HL-60/S4 treated with phorbol 12-myristate 13-acetate at 8.2 ng/mL for 4 days and 3 days (cell line): ENCODE measurements around the gene ZZZ3.
"Not testable (repeated sequence)": the region's sequence is repeated elsewhere in the genome, so short reads cannot be mapped to it uniquely, and the experiment has no call there.

Source experiments
- in situ Hi-C: fragments of 300-500 bp; cut with MboI; formaldehyde crosslinking; loops from 2 replicates; pipeline ENCODE4 v1.15.0; 2022; ENCODE audit warnings: low sequenced_read_pairs

Gene ZZZ3

GRCh38 chr1:77682460-77683159 lies at the start of gene ZZZ3:
ZZZ3 (minus strand) TSS chr1:77682658; CDS start chr1:77633354, 49,304 bp downstream.
- in situ Hi-C loops, result no loop called here

GRCh38 chr1:77732090-77732489 lies 49.6 kb upstream of the ZZZ3 start:
- in situ Hi-C loops, result no loop called here

- in situ Hi-C loops, result no loop called here
Measured at GRCh38 chr1:77725706-77726105, 43.2 kb upstream of the ZZZ3 start.

GRCh38 chr1:77718181-77718580 lies 35.7 kb upstream of the ZZZ3 start:
- in situ Hi-C loops, result no loop called here

DNA sequence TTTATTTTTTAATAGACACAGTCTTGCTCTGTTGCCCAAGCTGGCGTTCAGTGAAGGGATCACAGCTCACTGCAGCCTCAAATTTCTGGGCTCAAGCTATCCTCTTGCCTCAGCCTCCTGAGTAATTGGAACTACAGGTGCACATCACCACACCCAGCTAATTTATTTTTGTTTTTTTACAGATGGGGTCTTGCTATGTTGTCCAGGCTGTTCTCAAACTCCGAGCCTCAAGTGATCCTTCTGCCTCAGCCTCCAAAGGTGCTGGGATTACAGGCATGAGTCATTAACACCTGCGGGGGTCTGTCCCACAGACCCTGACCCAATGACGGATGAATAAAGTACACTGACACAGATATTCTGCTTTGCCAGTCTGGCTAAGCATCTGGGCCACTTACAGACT lies 33.6 kb upstream of the ZZZ3 start:
- in situ Hi-C loops, result no loop called here

- in situ Hi-C loops, result no loop called here
Measured at GRCh38 chr1:77709727-77710126, 27.3 kb upstream of the ZZZ3 start.

- in situ Hi-C loops, result no loop called here
Measured at GRCh38 chr1:77706321-77706720, 23.9 kb upstream of the ZZZ3 start.

GRCh38 chr1:77704736-77705135 lies 22.3 kb upstream of the ZZZ3 start:
- in situ Hi-C loops, result no loop called here

- in situ Hi-C loops, result not testable (repeated sequence)
Measured at GRCh38 chr1:77699673-77700072, 17.2 kb upstream of the ZZZ3 start.

DNA sequence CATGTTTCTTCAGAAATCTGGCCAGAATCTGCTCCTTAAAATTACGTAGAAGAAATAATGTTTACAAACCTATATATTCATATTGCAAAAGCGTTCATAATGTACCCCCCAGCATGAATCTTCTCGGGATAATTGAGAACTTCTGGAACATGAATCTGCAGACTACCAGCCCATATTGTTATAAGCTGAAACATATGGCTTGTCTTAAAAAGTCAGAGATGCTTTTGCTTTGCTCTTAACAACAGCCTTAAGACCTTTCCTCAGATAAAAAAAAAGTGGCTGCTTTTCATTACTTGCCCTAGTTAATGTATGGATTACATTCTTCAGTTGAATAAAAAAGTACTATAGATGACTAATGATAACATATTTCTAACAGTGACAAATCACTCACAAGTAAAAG lies 15.0 kb upstream of the ZZZ3 start:
- in situ Hi-C loops, result no loop called here

- in situ Hi-C loops, result no loop called here
Measured at GRCh38 chr1:77688939-77689338, 6.5 kb upstream of the ZZZ3 start.

DNA sequence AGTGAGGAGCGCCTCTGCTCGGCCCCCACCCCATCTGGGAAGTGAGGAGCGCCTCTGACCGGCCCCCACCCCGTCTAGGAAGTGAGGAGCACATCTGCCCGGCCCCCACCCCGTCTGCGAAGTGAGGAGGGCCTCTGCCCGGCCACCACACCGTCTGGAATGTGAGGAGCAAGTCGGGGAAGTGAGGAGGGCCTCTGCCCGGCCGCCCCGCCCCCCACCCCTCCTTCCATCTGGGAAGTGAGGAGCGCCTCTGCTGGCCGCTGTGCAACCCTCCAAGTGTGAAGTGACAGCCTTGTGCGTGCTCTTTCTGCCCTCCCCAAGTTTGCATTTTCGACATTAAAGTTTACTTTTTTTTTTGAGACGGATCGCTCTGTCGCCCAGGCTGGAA lies 5.1 kb upstream of the ZZZ3 start:
- in situ Hi-C loops, result no loop called here

GRCh38 chr1:77686796-77687518 lies 4.5 kb upstream of the ZZZ3 start:
- in situ Hi-C loops, result no loop called here

GRCh38 chr1:77683160-77684148 lies 996 bp upstream of the ZZZ3 start:
- in situ Hi-C loops, result no loop called here

GRCh38 chr1:77680173-77680572 lies 2.3 kb downstream of the ZZZ3 start:
- in situ Hi-C loops, result no loop called here

DNA sequence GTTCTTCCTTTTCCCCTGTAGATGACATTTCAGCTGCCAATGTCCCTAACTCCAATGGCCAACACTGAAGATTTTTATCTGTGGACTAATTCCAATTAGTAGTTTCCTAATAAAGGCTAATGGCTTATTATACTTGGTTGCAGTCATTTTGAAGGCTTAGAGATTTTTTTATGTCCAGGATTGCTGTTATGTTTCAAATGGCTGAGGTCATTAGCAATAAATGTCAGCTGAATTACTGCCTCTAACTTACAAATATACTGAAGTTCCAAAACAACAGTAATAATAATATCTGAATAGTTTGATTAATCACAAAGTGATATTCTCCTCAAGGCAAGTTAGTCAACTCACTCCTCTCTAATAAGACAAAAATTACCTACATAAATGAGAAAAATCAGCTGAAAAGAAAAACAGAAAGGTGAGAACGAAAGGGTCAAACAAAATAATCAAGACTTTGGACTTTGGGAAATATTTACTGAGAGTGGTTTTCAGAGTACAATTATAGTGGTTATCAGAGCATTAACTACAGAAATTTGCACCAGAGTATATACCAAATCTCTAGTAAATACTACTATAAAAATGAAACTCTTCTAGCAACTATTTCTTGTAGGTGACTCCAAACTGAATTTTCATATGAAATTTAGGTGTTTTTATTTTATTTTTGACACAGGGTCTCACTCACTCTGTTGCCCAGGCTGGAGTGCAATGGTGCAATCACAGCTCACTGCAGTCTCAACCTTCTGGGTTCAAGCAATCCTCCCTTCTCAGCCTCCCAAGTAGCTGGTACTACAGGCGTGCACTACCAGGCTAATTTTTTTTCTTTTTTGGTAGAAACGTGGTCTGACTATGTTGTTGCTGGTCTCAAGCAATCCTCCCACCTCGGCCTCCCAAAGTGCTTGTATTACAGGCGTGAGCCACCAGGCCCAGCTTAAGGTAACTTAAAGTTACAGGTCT lies 3.5 kb downstream of the ZZZ3 start:
- in situ Hi-C loops, result no loop called here

DNA sequence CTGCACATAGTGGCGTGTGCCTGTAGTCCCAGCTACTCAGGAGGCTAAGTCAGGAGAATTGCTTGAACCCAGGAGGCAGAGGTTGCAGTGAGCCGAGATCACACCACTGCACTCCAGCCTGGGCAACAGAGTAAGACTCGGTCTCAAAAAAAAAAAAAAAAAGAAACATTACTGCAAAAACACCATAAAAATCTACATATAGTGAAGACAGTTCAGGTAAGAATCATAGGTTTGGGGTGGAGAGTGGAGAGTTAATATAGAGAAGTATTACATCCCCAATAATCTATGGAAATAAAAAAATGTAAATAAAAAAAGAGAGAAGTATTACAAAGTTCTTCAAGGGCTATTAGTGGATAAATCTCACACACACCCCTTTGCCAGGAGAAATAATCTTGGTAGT lies 7.7 kb downstream of the ZZZ3 start:
- in situ Hi-C loops, result not testable (repeated sequence)

DNA sequence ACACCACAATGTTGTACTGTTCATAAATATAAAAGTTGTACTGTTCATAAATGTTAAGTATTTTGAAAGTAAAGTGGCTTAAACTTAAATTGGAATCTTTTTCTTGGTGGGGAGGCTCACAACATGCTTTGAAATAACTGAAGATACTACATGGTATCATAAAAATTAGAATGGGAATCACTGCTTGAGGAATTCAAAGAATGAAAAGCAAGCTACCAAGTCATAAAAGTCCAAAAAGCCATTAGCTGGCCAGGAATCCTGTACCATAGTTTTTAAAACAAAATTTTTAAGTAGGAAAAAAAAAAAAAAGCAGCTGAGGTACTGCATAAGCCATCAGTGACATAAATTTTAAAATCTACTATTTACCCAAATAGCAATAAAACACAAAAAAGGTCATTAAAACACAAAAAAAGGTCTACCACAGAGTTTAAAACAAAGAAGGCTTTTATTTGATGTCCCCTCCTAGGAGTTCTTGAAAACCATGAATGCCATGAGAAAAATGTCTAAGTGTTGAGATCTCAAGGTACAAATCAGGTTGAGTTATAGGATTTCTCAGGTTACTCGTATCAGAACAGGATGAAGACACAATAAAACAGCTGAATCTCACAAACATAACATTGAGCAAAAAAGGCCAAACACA lies 8.6 kb downstream of the ZZZ3 start:
- in situ Hi-C loops, result no loop called here

DNA sequence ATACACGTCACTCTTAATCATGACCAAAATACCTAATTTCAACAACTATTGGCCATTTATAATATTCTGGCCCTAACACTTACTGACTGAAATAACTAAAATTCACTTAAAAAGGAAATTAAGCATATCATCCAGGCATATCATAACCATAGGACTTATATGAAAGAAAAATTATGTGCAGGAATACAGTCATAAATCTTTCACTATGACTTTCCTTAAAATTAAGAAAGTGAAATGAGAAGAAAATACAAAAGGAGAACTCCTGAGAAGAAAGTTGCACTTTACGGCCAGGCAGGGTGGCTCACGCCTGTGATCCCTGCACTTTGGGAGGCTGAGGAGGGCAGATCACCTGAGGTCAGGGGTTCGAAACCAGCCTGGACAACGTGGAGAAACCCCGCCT lies 9.4 kb downstream of the ZZZ3 start:
- in situ Hi-C loops, result no loop called here

DNA sequence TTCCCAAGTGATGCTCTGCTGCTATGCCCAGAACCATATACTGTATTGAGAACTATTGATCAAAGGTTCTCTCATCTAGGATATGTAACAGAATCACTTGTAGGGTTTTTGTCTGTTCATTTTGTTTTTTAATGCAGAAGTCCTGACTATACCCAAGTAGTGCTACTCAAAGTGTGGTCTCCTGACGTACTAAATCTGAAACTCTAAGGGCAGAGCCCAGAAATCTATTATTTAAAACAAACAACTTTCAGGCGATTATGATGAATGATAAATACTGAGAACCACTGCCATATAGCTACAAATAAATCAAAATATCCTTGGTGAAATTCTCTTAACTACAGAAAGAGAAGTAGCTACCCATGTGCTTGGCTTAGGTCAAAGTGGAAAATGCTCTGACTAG lies 10.1 kb downstream of the ZZZ3 start:
- in situ Hi-C loops, result no loop called here
